Keratinocyte (primary cell): ENCODE data around the gene SNAP25. TPM values are rescaled to one million over a fixed set of nuclear protein-coding genes. Genes with fewer than 3 reads are reported as not detected.

Experiments
- DNase-seq: peaks from one replicate; pipeline ENCODE4 v3.0.0-alpha.2; 2011; ENCODE audit warnings: low read depth, missing footprints, low spot score
- FAIRE-seq: peaks from 2 replicates; lab custom pipeline; 2011; peaks lifted over from hg19 to GRCh38; lab: Jason Lieb, UNC
- H2AFZ ChIP-seq: 2 replicates; pipeline ENCODE4 v1.6.0; 2012; ENCODE audit warnings: low read length, control low read depth, inconsistent platforms; ENCODE audit not compliant: control insufficient read depth
- H3K27ac ChIP-seq: 2 replicates; pipeline ENCODE4 v1.5.1; 2011; ENCODE audit warnings: low read length; ENCODE audit not compliant: control insufficient read depth, insufficient read depth
- H3K27me3 ChIP-seq: 3 replicates; pipeline ENCODE4 v1.6.0; 2011; ENCODE audit warnings: low read length; ENCODE audit not compliant: control insufficient read depth, insufficient read depth; ENCODE audit errors: extremely low read depth
- H3K36me3 ChIP-seq, 2 experiments: 2 replicates in 1 of 2; 3 replicates in 1 of 2; pipeline ENCODE4 v1.5.1; 2011; ENCODE audit warnings: low read length in 2 of 2, mild to moderate bottlenecking in 1 of 2; ENCODE audit not compliant: control insufficient read depth in 2 of 2, insufficient read depth in 2 of 2; ENCODE audit errors: extremely low read depth in 1 of 2
- H3K4me1 ChIP-seq: 3 replicates; pipeline ENCODE4 v1.5.1; 2011; ENCODE audit warnings: low read length; ENCODE audit not compliant: control insufficient read depth, insufficient read depth; ENCODE audit errors: extremely low read depth
- H3K4me2 ChIP-seq: 3 replicates; pipeline ENCODE4 v1.6.0; 2011; ENCODE audit warnings: low read depth, low read length; ENCODE audit not compliant: control insufficient read depth, insufficient read depth; ENCODE audit errors: extremely low read depth
- H3K4me3 ChIP-seq, 3 experiments: fragments of 200-600 bp in 1 of 3; sonication (generic) in 1 of 3; 2 replicates in 2 of 3; 3 replicates in 1 of 3; pipeline ENCODE4 v1.5.1; 2011 to 2016; ENCODE audit warnings: low read length in 3 of 3, mild to moderate bottlenecking in 3 of 3, control low read depth in 2 of 3, inconsistent platforms in 1 of 3, low read depth in 1 of 3, mixed read lengths in 1 of 3, mixed run types in 1 of 3, moderate library complexity in 1 of 3; ENCODE audit not compliant: control insufficient read depth in 2 of 3, insufficient read depth in 2 of 3; ENCODE audit errors: extremely low read depth in 1 of 3
- H3K79me2 ChIP-seq: 2 replicates; pipeline ENCODE4 v1.6.0; 2012; ENCODE audit warnings: low read length; ENCODE audit not compliant: control insufficient read depth, insufficient read depth
- H3K9ac ChIP-seq: 3 replicates; pipeline ENCODE4 v1.6.0; 2011; ENCODE audit warnings: low read length; ENCODE audit not compliant: control insufficient read depth, insufficient read depth; ENCODE audit errors: extremely low read depth
- H3K9me1 ChIP-seq: 3 replicates; pipeline ENCODE4 v1.6.0; 2011; ENCODE audit warnings: low read length; ENCODE audit not compliant: control insufficient read depth, insufficient read depth; ENCODE audit errors: extremely low read depth
- H3K9me3 ChIP-seq: 2 replicates; pipeline ENCODE4 v1.5.1; 2012; ENCODE audit warnings: low read depth, low read length; ENCODE audit not compliant: control insufficient read depth
- H4K20me1 ChIP-seq: 3 replicates; pipeline ENCODE4 v1.6.0; 2011; ENCODE audit warnings: low read length; ENCODE audit not compliant: control insufficient read depth, insufficient read depth; ENCODE audit errors: extremely low read depth
- CTCF ChIP-seq, 3 experiments: IDR thresholded peaks in 1 of 3; conservative IDR thresholded peaks in 1 of 3; optimal IDR thresholded peaks in 1 of 3; 2 replicates in 2 of 3; 3 replicates in 1 of 3; pipeline versions ENCODE3 to v1.5.1; 2011; ENCODE audit warnings: low read length in 3 of 3, mild to moderate bottlenecking in 3 of 3, moderate library complexity in 2 of 3, control low read depth in 1 of 3, inconsistent platforms in 1 of 3; ENCODE audit not compliant: insufficient read depth in 2 of 3; ENCODE audit errors: extremely low read depth in 1 of 3
- EZH2 ChIP-seq: IDR thresholded peaks from one replicate; pipeline ENCODE4 v1.6.1; 2012; ENCODE audit warnings: inconsistent platforms, mild to moderate bottlenecking, low read length, moderate library complexity
- dilution Hi-C: fragments of 300-500 bp; cut with MboI; formaldehyde crosslinking; loops from one replicate; pipeline ENCODE4 v1.7.0; 2020; ENCODE audit warnings: low sequenced_read_pairs; ENCODE audit not compliant: extremely low pct_ligation_motif_present
- polyA plus RNA-seq, 5 experiments: library from polyadenylated mRNA; depleted of rRNA in 3 of 5; stranded (reverse) in 3 of 5; stranded (forward) in 1 of 5; unstranded in 1 of 5; fragments of >200 nt; gene quantifications; 1 replicate in 1 of 5; 2 replicates in 3 of 5; 3 replicates in 1 of 5; pipeline versions ENCODE4 v1.2.1 to v1.2.3, GENCODE V29; 2011 to 2012; ENCODE audit warnings: missing spikeins in 2 of 5, low read depth in 1 of 5, low replicate concordance in 1 of 5

SNAP25 gene
- polyA plus RNA-seq, 1 donor (not counting 4 experiments of a cell fraction or from before 2014, with no cell fraction given): not detected

GRCh38 chr20:10217721-10218410 is 764 bp upstream of the SNAP25 start:
- FAIRE-seq (no peak), DNase-seq (no peak)
- no peaks in the 10 kb centered on the region for H4K20me1 ChIP-seq
- H3K79me2 ChIP-seq: no peaks in the 10 kb centered on the region
- peak overlapping the region in 2 of 3 experiments; percentile 8 to 48 for H3K4me3 ChIP-seq
- no peak overlapping the region for H3K9ac ChIP-seq
- H3K27me3 ChIP-seq: peaks cover 17% of the 10 kb centered on the region
- H3K27ac ChIP-seq: no peak overlapping the region
- no peak overlapping the region for H2AFZ ChIP-seq
- peaks cover 7% of the 10 kb centered on the region for H3K4me1 ChIP-seq
- H3K36me3 ChIP-seq: no peaks in the 10 kb centered on the region
- TF ChIP-seq CTCF (optimal IDR thresholded peaks at IDR 0.05 in 1 of 3, IDR thresholded peaks at IDR 0.05 in 1 of 3, conservative IDR thresholded peaks at IDR 0.05 in 1 of 3; ENCODE audit: extremely low read depth in 1 of 3, insufficient read depth in 2 of 3, low read length in 3 of 3) (no peak), EZH2 (peak; percentile 62)
- H3K9me1 ChIP-seq: no peaks in the 10 kb centered on the region
- H3K4me2 ChIP-seq: peak overlapping the region; percentile 78
- no peaks in the 10 kb centered on the region for H3K9me3 ChIP-seq
- dilution Hi-C loops: no loop called here

- Histone ChIP-seq H3K9me3 (no peaks in the 10 kb centered on the region), H3K4me3 (no peak overlapping the region), H3K27me3 (peaks cover 15% of the 10 kb centered on the region), H3K27ac (no peak overlapping the region), H3K9ac (no peak overlapping the region), H3K36me3 (no peaks in the 10 kb centered on the region), H2AFZ (no peak overlapping the region), H4K20me1 (no peaks in the 10 kb centered on the region), H3K9me1 (no peaks in the 10 kb centered on the region), H3K4me2 (peak overlapping the region; percentile 74), H3K79me2 (no peaks in the 10 kb centered on the region), H3K4me1 (peaks cover 7% of the 10 kb centered on the region)
- no peak for FAIRE-seq
- TF ChIP-seq CTCF (optimal IDR thresholded peaks at IDR 0.05 in 1 of 3, IDR thresholded peaks at IDR 0.05 in 1 of 3, conservative IDR thresholded peaks at IDR 0.05 in 1 of 3; ENCODE audit: extremely low read depth in 1 of 3, insufficient read depth in 2 of 3, low read length in 3 of 3) (no peak), EZH2 (no peak)
- dilution Hi-C loops: no loop called here
- DNase-seq: no peak
These were observed 792 bp downstream of the SNAP25 start for GRCh38 chr20:10219452-10219791.
